D721Med (cell line): Measurements from ENCODE around the gene PPCDC.

Experiments
- DNase-seq: peaks from one replicate; pipeline ENCODE4 v3.0.0; 2011; ENCODE audit warnings: low spot score; ENCODE audit not compliant: insufficient read length
- FAIRE-seq: peaks from 2 replicates; lab custom pipeline; 2011; peaks lifted over from hg19 to GRCh38; lab: Jason Lieb, UNC
- TF ChIP-seq, protein P1 (sequence below): IDR thresholded peaks from 2 replicates; pipeline ENCODE4 v1.5.1; 2012; ENCODE audit warnings: mild to moderate bottlenecking, control low read depth; ENCODE audit not compliant: insufficient read depth; ENCODE audit errors: missing control alignments

PPCDC gene

DNA sequence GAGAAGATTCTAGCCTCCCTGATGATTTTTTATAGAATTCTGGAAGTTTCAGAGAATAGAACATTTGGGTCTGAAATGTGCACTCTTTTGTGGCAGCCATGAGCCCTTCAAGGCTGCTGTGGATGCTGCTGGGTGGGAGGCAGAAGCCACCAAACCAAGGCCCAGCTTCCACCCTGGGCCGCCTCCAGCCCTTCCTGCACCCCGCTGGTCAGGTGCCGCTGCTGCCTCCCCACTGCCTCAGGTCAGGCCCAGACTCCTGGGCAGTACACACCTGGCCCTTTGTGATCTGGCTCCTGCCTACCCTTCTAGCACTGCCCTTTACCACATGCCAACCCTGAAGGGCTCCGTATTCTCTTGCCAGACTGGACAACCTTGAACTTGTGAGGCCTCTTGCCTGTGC lies 28.3 kb downstream of the PPCDC start:
- TF ChIP-seq, protein P1, sequence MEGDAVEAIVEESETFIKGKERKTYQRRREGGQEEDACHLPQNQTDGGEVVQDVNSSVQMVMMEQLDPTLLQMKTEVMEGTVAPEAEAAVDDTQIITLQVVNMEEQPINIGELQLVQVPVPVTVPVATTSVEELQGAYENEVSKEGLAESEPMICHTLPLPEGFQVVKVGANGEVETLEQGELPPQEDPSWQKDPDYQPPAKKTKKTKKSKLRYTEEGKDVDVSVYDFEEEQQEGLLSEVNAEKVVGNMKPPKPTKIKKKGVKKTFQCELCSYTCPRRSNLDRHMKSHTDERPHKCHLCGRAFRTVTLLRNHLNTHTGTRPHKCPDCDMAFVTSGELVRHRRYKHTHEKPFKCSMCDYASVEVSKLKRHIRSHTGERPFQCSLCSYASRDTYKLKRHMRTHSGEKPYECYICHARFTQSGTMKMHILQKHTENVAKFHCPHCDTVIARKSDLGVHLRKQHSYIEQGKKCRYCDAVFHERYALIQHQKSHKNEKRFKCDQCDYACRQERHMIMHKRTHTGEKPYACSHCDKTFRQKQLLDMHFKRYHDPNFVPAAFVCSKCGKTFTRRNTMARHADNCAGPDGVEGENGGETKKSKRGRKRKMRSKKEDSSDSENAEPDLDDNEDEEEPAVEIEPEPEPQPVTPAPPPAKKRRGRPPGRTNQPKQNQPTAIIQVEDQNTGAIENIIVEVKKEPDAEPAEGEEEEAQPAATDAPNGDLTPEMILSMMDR = no peak
- no peak for FAIRE-seq
- DNase-seq = no peak

DNA sequence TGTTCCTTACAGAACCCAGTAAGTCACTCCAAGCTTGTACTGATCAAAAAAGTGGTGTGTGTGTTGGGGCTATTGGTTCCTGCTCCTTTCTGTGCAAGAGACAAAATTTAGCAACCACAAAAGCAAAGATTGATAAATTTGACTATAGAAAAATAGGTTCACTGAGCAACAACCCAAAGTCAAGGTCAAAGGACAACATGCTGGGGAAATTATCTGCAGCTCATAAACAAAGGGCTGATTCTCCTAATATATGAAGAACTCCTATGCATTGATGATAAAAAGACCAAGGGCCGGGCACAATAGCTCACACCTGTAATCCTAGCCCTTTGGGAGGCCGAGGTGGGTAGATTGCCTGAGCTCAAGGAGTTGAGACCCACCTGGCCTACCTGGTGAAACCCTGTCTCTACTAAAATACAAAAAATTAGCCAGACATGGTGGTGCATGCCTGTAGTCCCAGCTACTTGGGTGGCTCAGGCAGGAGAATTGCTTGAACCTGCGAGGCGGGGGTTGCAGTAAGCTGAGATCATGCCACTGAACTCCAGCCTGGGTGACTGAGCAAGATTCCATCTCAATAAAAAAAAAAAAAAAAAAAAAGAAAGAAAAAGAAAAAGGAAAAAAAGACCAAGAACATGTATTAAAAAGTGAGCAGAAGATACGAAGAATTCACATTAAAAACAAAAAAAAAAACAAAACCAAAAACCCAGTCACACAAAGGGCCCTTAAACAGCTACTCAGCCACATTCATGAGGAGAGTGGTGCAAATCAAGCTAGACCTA lies 29.8 kb downstream of the PPCDC start:
- DNase-seq (no peak), FAIRE-seq (no peak)
- TF ChIP-seq, protein P1 = no peak

DNA sequence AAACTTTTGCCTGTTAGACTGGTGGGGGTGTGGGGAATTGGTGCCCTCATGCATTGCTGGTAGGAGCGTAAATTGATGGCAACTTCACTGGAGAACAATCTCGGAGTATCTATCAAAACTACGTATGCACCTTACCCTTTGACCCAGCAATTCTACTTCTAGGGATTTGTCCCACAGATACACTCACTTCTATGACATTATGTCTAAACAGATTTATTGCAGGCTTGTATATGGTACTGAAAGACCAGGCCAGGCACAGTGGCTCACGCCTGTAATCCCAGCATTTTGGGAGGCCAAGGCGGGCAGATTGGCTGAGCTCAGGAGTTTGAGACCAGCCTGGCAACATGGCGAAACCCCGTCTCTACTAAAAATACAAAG lies 30.3 kb downstream of the PPCDC start:
- FAIRE-seq = no peak
- TF ChIP-seq, protein P1 = no peak
- no peak for DNase-seq

DNA sequence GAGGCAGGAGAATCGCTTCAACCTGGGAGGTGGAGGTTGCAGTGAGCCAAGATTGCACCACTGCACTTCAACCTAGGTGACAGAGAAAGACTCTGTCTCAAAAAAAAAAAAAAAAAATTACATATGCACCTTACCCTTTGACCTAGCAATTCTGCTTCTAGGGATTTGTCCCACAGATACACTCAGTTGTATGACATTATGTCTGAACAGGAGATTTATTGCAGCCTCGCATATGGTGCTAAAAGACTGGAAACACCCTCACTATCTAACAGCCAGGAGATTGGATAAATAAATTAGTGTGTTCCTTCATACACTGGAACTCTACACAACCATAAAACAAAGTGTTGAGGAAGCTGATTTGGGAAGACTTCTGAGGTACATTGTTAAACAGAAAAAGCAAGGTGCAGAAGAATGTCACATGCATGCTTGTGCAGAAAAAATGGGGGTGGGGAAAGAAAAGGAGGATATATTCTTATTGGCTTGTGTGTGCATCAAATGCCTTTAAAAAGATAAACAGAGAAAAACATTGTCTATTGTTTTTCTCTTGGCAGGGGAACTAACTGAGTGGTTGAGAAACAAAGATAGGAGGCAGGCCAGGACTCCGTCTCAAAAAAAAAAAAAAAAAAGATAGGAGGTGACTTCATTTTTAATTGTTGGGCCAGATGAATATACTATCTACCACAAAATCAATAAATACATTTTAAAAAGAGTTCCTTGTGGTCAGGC lies 30.9 kb downstream of the PPCDC start:
- TF ChIP-seq, protein P1 = no peak
- no peak for FAIRE-seq

DNA sequence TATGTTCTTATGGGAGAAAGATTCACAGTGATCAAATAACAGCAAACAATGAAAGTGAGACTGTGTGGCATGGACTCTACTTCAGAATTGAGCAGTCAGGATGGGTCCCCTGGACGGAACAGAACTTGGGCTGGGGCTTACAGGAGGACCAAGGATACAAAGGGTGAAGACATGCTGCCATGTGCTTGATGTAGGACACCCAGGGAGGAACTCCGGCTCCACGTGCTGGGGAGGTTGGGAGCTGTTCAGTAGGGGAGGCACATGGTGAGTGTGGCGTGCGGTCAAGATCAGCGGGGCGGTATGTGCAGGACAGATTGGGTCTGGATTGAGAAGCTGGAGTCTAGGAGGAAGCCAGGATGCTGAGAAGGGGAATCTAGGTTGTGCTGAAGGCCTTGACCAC lies 32.6 kb downstream of the PPCDC start:
- TF ChIP-seq, protein P1 = no peak

More for the DNA sequence above, 30.9 kb downstream of the PPCDC start:
- no peak for DNase-seq

DNA sequence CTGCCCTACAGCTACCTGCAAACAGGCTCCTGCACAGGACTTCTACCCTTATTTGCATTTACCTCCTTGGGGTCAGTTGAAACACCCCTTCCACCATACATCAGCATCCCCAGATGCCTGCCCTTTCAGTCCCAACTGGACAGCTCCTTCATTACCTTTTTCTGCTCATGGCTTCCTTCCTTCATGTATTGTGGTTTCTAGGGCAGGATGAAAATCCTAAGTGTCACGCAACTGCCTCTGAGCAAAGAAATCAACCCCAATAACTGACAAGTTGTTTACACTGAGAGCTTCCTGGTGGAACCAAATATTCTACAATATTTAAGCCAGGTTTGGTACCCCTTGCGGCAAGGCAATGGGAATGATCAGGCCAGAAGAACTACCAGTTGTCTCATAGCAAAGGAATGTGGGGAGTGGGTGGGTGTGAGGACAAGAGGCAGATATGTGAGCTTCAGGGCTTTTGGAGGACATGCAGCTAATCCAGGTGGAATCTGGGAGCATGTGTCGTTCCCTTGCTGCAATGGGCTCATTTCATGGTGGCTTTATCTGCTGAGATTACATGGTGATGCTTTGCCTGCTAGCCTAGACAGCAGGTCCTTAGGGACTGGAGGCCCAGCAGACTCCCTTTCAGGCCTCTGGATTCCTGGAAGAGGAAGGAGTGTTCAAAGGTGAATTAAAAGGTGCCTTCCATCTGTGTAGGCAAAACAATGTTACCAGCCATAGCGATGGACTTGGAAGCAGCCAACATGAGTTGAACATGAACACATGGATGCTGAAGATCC lies 34.9 kb downstream of the PPCDC start:
- DNase-seq (no peak), FAIRE-seq (no peak)
- TF ChIP-seq, protein P1 = no peak

More for the DNA sequence above, 32.6 kb downstream of the PPCDC start:
- no peak for FAIRE-seq
- no peak for DNase-seq
